Activated T-helper 1 cell treated with Interleukin-2 at 50 U/mL for 16 hours (primary cell): ENCODE results near the gene SBK2.

Source experiments
- DNase-seq: peaks from one replicate; pipeline ENCODE4 v3.0.0-alpha.2; 2020; ENCODE audit warnings: low read depth

The SBK2 gene

DNA sequence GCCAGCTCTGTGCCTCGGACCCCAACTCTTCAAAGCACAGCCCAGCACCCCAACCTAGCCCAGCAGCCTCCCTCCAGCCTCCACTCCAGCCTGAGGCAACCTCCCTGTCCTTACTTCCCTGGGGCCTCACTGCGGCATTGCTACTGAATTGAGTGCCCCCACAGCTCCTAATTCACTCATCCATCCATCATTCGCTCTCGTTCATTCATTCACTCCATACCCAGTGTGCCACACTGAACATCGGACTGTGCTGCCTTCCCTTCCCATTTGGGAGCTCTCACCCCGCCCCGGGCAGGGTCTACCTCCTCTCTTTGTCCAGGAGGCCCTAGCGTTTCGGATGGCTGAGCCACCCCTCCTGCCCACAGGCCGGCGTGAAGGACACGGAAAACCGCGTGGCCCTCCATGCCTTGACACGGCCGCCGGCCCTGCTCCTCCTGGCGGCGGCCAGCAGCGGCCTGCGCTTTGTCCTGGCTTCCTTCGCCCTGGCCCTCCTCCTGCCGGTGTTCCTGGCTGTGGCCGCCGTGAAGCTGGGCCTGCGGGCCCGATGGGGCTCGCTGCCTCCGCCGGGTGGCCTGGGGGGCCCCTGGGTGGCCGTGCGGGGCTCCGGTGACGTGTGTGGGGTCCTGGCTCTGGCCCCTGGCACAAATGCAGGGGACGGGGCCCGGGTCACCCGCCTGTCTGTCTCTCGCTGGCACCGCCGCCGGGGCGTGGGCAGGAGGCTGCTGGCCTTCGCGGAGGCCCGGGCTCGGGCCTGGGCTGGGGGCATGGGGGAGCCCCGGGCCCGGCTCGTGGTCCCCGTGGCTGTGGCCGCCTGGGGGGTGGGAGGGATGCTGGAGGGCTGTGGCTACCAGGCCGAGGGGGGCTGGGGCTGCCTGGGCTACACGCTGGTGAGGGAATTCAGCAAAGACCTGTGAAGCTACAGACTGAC lies 50.6 kb downstream of the SBK2 start:
- no peak for DNase-seq

DNA sequence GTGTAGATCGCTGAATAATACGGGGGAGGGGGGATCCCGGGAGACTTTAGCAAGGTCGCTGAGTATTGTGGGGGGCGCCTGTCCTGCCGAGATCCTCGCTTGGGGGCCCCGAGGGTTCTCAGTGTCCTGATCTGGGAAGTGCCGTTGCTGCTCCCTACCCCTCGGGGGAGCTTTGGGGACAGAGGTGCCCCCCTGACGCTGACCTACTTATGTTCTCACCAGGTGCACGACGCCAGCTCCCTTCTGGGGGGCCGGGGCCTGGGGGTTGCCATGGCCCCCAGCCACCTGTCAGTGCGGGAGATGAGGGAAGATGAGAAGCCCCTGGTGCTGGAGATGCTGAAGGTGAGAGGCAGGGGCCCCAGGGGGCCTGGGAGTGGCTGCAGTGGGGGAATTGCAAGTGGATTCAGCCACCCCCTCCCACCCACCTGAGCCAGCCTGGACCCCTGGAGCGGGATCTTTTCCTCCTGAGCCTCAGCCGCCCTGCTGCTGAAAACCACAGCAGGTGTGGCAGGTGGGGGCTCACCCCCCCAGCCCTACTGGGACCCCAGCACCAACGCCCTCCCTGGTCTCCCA lies 51.4 kb downstream of the SBK2 start:
- DNase-seq, result no peak

- peak; percentile 38 for DNase-seq
Observed at GRCh38 chr19:55484593-55485438, 52.1 kb downstream of the SBK2 start, which contains the start of gene NAT14. Gene NAT14 (plus strand): TSS chr19:55485188. CDS start chr19:55485709, 521 bp downstream.

GRCh38 chr19:55483706-55484592 lies 53.0 kb downstream of the SBK2 start:
- DNase-seq, result no peak

- no peak for DNase-seq
Observed at GRCh38 chr19:55482967-55483705, 53.8 kb downstream of the SBK2 start.

- no peak for DNase-seq
Observed at GRCh38 chr19:55482156-55482961, 54.6 kb downstream of the SBK2 start.

DNA sequence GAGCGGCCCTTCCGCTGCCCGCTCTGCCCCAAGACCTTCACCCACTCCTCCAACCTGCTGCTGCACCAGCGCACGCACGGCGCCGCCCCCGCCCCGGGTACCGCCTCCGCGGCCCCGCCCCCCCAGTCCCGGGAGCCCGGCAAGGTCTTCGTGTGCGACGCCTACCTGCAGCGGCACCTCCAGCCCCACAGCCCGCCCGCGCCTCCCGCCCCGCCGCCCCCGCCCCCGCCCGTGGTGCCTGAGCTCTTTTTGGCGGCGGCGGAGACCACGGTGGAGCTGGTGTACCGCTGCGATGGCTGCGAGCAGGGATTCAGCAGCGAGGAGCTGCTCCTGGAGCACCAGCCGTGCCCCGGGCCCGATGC lies 55.2 kb downstream of the SBK2 start:
- DNase-seq, result no peak

- DNase-seq, result no peak
Observed at GRCh38 chr19:55481148-55481793, 55.7 kb downstream of the SBK2 start.

GRCh38 chr19:55479451-55480230 lies 57.3 kb downstream of the SBK2 start:
- no peak for DNase-seq

DNA sequence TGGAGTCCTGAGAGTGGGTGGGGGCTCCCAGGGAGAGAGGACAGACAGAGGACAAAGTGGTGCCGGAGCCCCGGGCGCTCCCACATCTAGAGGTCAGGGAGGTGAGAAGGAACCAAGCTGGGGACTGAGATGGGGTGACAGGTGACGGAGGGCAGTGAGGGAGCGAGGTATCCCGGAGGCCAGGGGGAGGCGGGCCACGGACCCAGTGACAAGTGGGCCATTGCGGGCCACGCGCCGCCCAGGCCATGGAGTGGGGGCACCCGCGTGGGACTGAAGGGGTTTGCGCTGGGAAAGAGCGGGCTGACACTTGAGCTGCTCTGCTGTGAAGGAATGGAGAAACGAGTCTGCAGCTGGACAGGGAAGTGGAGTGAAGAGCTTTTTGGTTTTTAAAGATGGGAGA lies 57.9 kb downstream of the SBK2 start:
- no peak for DNase-seq
